ENCODE measurements around the gene FAAP24. TPM values are rescaled to one million over a fixed set of nuclear protein-coding genes. Genes with fewer than 3 reads are reported as not detected.

FAAP24 gene
- total and polyA plus RNA-seq, 2 of the 13 experiments (the other 11 are each of a cell fraction or from before 2014, with no cell fraction given): 2.3 to 6.0 TPM

DNA sequence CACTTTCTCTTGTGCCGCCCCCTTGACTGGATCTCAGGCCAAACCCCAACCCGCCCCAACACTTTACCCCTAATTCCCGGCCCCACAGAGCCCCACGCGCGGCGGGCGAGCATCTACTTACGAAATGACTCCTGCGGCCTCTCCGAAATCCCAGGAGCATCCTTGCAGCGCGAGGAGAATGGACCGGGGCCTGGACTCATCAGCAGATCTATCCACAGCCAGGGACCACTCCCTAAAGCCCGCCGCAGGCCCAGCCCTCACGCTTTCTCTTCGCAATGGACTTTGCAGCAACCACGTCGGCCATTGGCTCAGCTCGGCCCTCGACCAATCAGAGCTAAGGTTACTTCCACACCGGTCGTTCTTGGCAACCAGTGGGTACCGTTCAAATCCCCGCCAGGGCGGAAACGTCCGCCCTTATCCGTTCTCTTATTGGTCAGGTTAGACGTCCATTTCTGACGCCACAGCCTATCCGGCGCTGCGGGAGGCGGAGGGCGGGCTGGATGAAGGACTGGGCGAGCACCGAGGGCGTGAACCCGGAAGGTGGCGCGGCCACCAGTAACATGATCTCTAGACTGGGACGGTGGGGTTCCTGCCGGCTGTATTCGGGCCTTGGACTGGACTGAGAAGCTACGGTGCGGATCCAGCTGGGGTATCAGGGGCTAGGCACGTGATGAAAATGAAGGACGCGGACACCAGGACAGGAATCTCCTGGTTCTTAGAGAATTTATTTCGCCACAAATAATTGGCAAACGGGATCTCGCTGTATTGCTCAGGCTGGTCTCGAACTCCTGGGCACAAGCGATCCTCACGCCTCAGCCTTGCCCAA lies at the start of gene FAAP24, which contains the start of gene CEP89 (continued):
- TF ChIP-seq CREB1 (IDR thresholded peaks at IDR 0.05) (peak; percentile 90), CREB1 (CRISPR knock-in tag; IDR thresholded peaks at IDR 0.05) (peak; percentile 96), RCOR2 (CRISPR knock-in tag; IDR thresholded peaks at IDR 0.05) (no peak), KLF12 (CRISPR knock-in tag; IDR thresholded peaks at IDR 0.05; ENCODE audit: borderline replicate concordance) (peak; percentile 93), ZNF749 (CRISPR knock-in tag; IDR thresholded peaks at IDR 0.05; ENCODE audit: borderline replicate concordance) (peak; percentile 99), PHF20 (CRISPR knock-in tag; IDR thresholded peaks at IDR 0.05) (peak; percentile 90), NFYC (CRISPR knock-in tag; IDR thresholded peaks at IDR 0.05) (peak; percentile 100), RBFOX2 (IDR thresholded peaks at IDR 0.05; ENCODE audit: low read depth, low read length) (peak; percentile 54), ZNF446 (CRISPR knock-in tag; IDR thresholded peaks at IDR 0.05) (no peak), NR3C1 (CRISPR knock-in tag; IDR thresholded peaks at IDR 0.05) (no peak), SMARCE1 (IDR thresholded peaks at IDR 0.05; ENCODE audit: borderline replicate concordance) (no peak), SIN3B (IDR thresholded peaks at IDR 0.05; ENCODE audit: low read length) (peak; percentile 85), ZKSCAN8 (CRISPR knock-in tag; IDR thresholded peaks at IDR 0.05; ENCODE audit: borderline replicate concordance) (no peak), NR1H2 (CRISPR knock-in tag; IDR thresholded peaks at IDR 0.05; ENCODE audit: borderline replicate concordance, low read depth) (0 out of 2 replicates have a peak, but pooled peaks have one; percentile 28), ZSCAN29 (CRISPR knock-in tag; conservative IDR thresholded peaks at IDR 0.05) (no peak), ZNF747 (CRISPR knock-in tag; IDR thresholded peaks at IDR 0.05; ENCODE audit: borderline replicate concordance) (0 out of 2 replicates have a peak, but pooled peaks have one; percentile 14), CENPT (CRISPR knock-in tag; IDR thresholded peaks at IDR 0.05; ENCODE audit: low read depth) (peak; percentile 89; the same call in 1 of the 2 replicates)
- TF ChIP-seq, protein P1, sequence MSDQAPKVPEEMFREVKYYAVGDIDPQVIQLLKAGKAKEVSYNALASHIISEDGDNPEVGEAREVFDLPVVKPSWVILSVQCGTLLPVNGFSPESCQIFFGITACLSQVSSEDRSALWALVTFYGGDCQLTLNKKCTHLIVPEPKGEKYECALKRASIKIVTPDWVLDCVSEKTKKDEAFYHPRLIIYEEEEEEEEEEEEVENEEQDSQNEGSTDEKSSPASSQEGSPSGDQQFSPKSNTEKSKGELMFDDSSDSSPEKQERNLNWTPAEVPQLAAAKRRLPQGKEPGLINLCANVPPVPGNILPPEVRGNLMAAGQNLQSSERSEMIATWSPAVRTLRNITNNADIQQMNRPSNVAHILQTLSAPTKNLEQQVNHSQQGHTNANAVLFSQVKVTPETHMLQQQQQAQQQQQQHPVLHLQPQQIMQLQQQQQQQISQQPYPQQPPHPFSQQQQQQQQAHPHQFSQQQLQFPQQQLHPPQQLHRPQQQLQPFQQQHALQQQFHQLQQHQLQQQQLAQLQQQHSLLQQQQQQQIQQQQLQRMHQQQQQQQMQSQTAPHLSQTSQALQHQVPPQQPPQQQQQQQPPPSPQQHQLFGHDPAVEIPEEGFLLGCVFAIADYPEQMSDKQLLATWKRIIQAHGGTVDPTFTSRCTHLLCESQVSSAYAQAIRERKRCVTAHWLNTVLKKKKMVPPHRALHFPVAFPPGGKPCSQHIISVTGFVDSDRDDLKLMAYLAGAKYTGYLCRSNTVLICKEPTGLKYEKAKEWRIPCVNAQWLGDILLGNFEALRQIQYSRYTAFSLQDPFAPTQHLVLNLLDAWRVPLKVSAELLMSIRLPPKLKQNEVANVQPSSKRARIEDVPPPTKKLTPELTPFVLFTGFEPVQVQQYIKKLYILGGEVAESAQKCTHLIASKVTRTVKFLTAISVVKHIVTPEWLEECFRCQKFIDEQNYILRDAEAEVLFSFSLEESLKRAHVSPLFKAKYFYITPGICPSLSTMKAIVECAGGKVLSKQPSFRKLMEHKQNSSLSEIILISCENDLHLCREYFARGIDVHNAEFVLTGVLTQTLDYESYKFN (CRISPR knock-in tag; conservative IDR thresholded peaks at IDR 0.05): no peak; the same call in 1 of the 2 replicates
- TF ChIP-seq, protein P2, sequence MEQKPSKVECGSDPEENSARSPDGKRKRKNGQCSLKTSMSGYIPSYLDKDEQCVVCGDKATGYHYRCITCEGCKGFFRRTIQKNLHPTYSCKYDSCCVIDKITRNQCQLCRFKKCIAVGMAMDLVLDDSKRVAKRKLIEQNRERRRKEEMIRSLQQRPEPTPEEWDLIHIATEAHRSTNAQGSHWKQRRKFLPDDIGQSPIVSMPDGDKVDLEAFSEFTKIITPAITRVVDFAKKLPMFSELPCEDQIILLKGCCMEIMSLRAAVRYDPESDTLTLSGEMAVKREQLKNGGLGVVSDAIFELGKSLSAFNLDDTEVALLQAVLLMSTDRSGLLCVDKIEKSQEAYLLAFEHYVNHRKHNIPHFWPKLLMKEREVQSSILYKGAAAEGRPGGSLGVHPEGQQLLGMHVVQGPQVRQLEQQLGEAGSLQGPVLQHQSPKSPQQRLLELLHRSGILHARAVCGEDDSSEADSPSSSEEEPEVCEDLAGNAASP (CRISPR knock-in tag; IDR thresholded peaks at IDR 0.05; ENCODE audit: borderline replicate concordance): peak; percentile 72; the same call in 1 of the 2 replicates
- TF ChIP-seq, protein P3, sequence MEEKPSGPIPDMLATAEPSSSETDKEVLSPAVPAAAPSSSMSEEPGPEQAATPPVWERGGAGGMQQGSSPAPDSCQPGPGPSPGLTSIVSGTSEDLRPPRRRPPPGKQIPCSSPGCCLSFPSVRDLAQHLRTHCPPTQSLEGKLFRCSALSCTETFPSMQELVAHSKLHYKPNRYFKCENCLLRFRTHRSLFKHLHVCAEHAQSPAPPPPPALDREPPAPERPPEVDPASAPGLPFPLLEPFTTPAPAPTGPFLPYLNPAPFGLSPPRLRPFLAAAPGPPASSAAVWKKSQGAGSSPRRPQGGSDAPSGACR (CRISPR knock-in tag; IDR thresholded peaks at IDR 0.05): peak; percentile 57; the same call in 1 of the 2 replicates
- TF ChIP-seq, protein P4, sequence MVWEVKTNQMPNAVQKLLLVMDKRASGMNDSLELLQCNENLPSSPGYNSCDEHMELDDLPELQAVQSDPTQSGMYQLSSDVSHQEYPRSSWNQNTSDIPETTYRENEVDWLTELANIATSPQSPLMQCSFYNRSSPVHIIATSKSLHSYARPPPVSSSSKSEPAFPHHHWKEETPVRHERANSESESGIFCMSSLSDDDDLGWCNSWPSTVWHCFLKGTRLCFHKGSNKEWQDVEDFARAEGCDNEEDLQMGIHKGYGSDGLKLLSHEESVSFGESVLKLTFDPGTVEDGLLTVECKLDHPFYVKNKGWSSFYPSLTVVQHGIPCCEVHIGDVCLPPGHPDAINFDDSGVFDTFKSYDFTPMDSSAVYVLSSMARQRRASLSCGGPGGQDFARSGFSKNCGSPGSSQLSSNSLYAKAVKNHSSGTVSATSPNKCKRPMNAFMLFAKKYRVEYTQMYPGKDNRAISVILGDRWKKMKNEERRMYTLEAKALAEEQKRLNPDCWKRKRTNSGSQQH (CRISPR knock-in tag; IDR thresholded peaks at IDR 0.05; ENCODE audit: low read depth): peak; percentile 83; the same call in 1 of the 2 replicates
- TF ChIP-seq, protein P5, sequence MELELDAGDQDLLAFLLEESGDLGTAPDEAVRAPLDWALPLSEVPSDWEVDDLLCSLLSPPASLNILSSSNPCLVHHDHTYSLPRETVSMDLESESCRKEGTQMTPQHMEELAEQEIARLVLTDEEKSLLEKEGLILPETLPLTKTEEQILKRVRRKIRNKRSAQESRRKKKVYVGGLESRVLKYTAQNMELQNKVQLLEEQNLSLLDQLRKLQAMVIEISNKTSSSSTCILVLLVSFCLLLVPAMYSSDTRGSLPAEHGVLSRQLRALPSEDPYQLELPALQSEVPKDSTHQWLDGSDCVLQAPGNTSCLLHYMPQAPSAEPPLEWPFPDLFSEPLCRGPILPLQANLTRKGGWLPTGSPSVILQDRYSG (CRISPR knock-in tag; IDR thresholded peaks at IDR 0.05): no peak

Measured in HepG2 (cell line).